IMR-90 (cell line): ENCODE measurements around the gene PCDHGB3. TPM values are rescaled to one million over a fixed set of nuclear protein-coding genes. Genes with fewer than 3 reads are reported as not detected.
A peak's percentile ranks its signal among the peaks of the same experiment; 100 is the strongest.

Experiments
- ATAC-seq: fragments of 200-7000 bp; cut with Tn5 transposase; 2 replicates; pipeline ENCODE4 v1.9.1; 2020; ENCODE audit warnings: low read depth, mild to moderate bottlenecking, moderate library complexity
- BruUV-seq: library from RNA; stranded (reverse); fragments of 400-500 nt; replicated peaks from 2 replicates; lab custom pipeline; 2021; lab: Mats Ljungman, UMichigan
- CTCF ChIA-PET: fragments of 300-600 bp; formaldehyde crosslinking; extraction: SDS; loops from one replicate; lab custom pipeline; 2021; ENCODE audit warnings: antibody characterized with exemption; lab: Yijun Ruan, JAX
- POLR2A ChIA-PET: fragments of 300-600 bp; sonication (Branson Sonifier 250); formaldehyde crosslinking; loops from one replicate; lab custom pipeline; 2022; ENCODE audit warnings: antibody characterized with exemption; ENCODE audit not compliant: unreplicated experiment; lab: Charles Lee
- DNase-seq: peaks from one replicate; pipeline ENCODE4 v3.0.0; 2013
- H2AFZ ChIP-seq: replicated peaks from 2 replicates; pipeline ENCODE3; 2013; ENCODE audit warnings: low read length, mild to moderate bottlenecking; ENCODE audit not compliant: poor library complexity
- H2AK5ac ChIP-seq: 2 replicates; pipeline ENCODE4 v1.6.1; 2013; ENCODE audit warnings: low read depth, low read length, inconsistent platforms
- H2AK9ac ChIP-seq: replicated peaks from 2 replicates; pipeline ENCODE3; 2013; ENCODE audit warnings: mild to moderate bottlenecking, low read depth, low read length, moderate library complexity; ENCODE audit not compliant: poor library complexity
- H2BK120ac ChIP-seq: 2 replicates; pipeline ENCODE4 v1.6.1; 2013; ENCODE audit warnings: low read depth, low read length, inconsistent platforms
- H2BK15ac ChIP-seq: 3 replicates; pipeline ENCODE4 v1.6.1; 2013; ENCODE audit warnings: low read depth, low read length, inconsistent platforms
- H2BK20ac ChIP-seq: 2 replicates; pipeline ENCODE4 v1.6.1; 2013; ENCODE audit warnings: low read depth, mild to moderate bottlenecking, inconsistent platforms, low read length, moderate library complexity
- H2BK5ac ChIP-seq: 2 replicates; pipeline ENCODE4 v1.6.1; 2013; ENCODE audit warnings: mild to moderate bottlenecking, low read depth, low read length, inconsistent platforms; ENCODE audit not compliant: poor library complexity, severe bottlenecking
- H3K14ac ChIP-seq: replicated peaks from 2 replicates; pipeline ENCODE4 v1.6.1; 2013; ENCODE audit warnings: low read depth, low read length, inconsistent platforms
- H3K18ac ChIP-seq: 2 replicates; pipeline ENCODE4 v1.6.1; 2013; ENCODE audit warnings: low read depth, low read length, control low read depth
- H3K23ac ChIP-seq: 2 replicates; pipeline ENCODE4 v1.6.1; 2013; ENCODE audit warnings: low read depth, low read length, inconsistent platforms
- H3K27ac ChIP-seq: 2 replicates; pipeline ENCODE4 v1.5.1; 2013; ENCODE audit warnings: mild to moderate bottlenecking, control low read depth, low read length; ENCODE audit not compliant: insufficient read depth
- H3K27me3 ChIP-seq: 2 replicates; pipeline ENCODE4 v1.6.1; 2013; ENCODE audit warnings: low read length; ENCODE audit not compliant: control insufficient read depth, insufficient read depth
- H3K36me3 ChIP-seq: 2 replicates; pipeline ENCODE4 v1.6.1; 2013; ENCODE audit warnings: low read length, mixed read lengths; ENCODE audit not compliant: control insufficient read depth, insufficient read depth
- H3K4ac ChIP-seq: 2 replicates; pipeline ENCODE4 v1.6.1; 2013; ENCODE audit warnings: low read depth, low read length, inconsistent platforms
- H3K4me1 ChIP-seq: 2 replicates; pipeline ENCODE4 v1.6.1; 2013; ENCODE audit warnings: low read length, mixed read lengths; ENCODE audit not compliant: control insufficient read depth, insufficient read depth
- H3K4me2 ChIP-seq: 2 replicates; pipeline ENCODE4 v1.6.1; 2013; ENCODE audit warnings: low read depth, mild to moderate bottlenecking, control low read depth, low read length, moderate library complexity
- H3K4me3 ChIP-seq: 2 replicates; pipeline ENCODE4 v1.5.1; 2013; ENCODE audit warnings: low read depth, mild to moderate bottlenecking, control low read depth, low read length, moderate library complexity; ENCODE audit not compliant: insufficient read depth
- H3K56ac ChIP-seq: 2 replicates; pipeline ENCODE4 v1.6.1; 2013; ENCODE audit warnings: low read length, inconsistent platforms; ENCODE audit not compliant: insufficient read depth; ENCODE audit errors: extremely low read depth
- H3K79me1 ChIP-seq, 2 experiments: 2 replicates each; pipeline ENCODE4 v1.6.1; 2013; ENCODE audit warnings: low read length in 2 of 2, inconsistent platforms in 1 of 2, low read depth in 1 of 2
- H3K9ac ChIP-seq: 2 replicates; pipeline ENCODE4 v1.6.1; 2013; ENCODE audit warnings: low read depth, low read length, control low read depth
- H3K9me1 ChIP-seq: 2 replicates; pipeline ENCODE4 v1.6.1; 2013; ENCODE audit warnings: low read length, inconsistent platforms; ENCODE audit not compliant: insufficient read depth
- H3K9me3 ChIP-seq: 2 replicates; pipeline ENCODE4 v1.6.1; 2013; ENCODE audit warnings: low read length; ENCODE audit not compliant: control insufficient read depth, insufficient read depth
- H4K20me1 ChIP-seq: 2 replicates; pipeline ENCODE4 v1.6.1; 2013; ENCODE audit warnings: low read length, inconsistent platforms; ENCODE audit not compliant: insufficient read depth
- H4K5ac ChIP-seq: 2 replicates; pipeline ENCODE4 v1.6.1; 2013; ENCODE audit warnings: mild to moderate bottlenecking, low read depth, low read length, control low read depth
- H4K8ac ChIP-seq, 2 experiments: 2 replicates each; pipeline ENCODE4 v1.6.1; 2013; ENCODE audit warnings: low read depth in 2 of 2, low read length in 2 of 2, control low read depth in 1 of 2, inconsistent platforms in 1 of 2
- H4K91ac ChIP-seq: 2 replicates; pipeline ENCODE4 v1.6.1; 2013; ENCODE audit warnings: low read depth, low read length, inconsistent platforms; ENCODE audit not compliant: insufficient read depth
- BHLHE40 ChIP-seq: fragments of 150-350 bp; IDR thresholded peaks from 2 replicates; pipeline ENCODE4 v1.6.1; 2016; ENCODE audit warnings: mild to moderate bottlenecking, low read depth, low read length
- CHD1 ChIP-seq: IDR thresholded peaks from 2 replicates; pipeline ENCODE4 v1.6.1; 2012; ENCODE audit warnings: low read depth, low read length, improper control_type of control experiment
- FOS ChIP-seq: fragments of 150-350 bp; IDR thresholded peaks from 2 replicates; pipeline ENCODE4 v1.6.1; 2016; ENCODE audit warnings: low read depth, low read length
- MAFK ChIP-seq: IDR thresholded peaks from 2 replicates; pipeline ENCODE4 v1.6.1; 2012; ENCODE audit warnings: low read depth, low read length, improper control_type of control experiment
- MAZ ChIP-seq: IDR thresholded peaks from 2 replicates; pipeline ENCODE4 v1.6.1; 2012; ENCODE audit warnings: low read depth, mild to moderate bottlenecking, low read length, improper control_type of control experiment, moderate library complexity, borderline replicate concordance
- RAD21 ChIP-seq: IDR thresholded peaks from 2 replicates; pipeline ENCODE4 v1.6.1; 2012; ENCODE audit warnings: low read length, improper control_type of control experiment
- SMC3 ChIP-seq: fragments of 150-350 bp; IDR thresholded peaks from 2 replicates; pipeline ENCODE4 v1.6.1; 2016; ENCODE audit warnings: low read depth, mild to moderate bottlenecking, antibody characterized with exemption, low read length, moderate library complexity
- USF2 ChIP-seq: fragments of 150-350 bp; IDR thresholded peaks from 2 replicates; pipeline ENCODE4 v1.6.1; 2017; ENCODE audit warnings: mild to moderate bottlenecking, antibody characterized with exemption, low read length, low read depth
- WGBS, 2 experiments: methylation state at CpG; one replicate each; pipeline versions ENCODE4 v1.1.5 to v1.1.7; 2013; ENCODE audit warnings: missing lambda C conversion rate in 2 of 2; ENCODE audit not compliant: insufficient read length in 1 of 2; ENCODE audit errors: extremely low coverage in 2 of 2; 5-methylcytosine and 5-hydroxymethylcytosine counted together
- dilution Hi-C: fragments of 300-500 bp; cut with HindIII; formaldehyde crosslinking; loops from one replicate; pipeline ENCODE4 v1.14.3; 2018; ENCODE audit warnings: low sequenced_read_pairs; ENCODE audit not compliant: unreplicated experiment
- in situ Hi-C: fragments of 300-500 bp; cut with MboI; formaldehyde crosslinking; loops from 3 replicates; pipeline ENCODE4 v1.14.3; 2019; ENCODE audit warnings: low sequenced_read_pairs, inconsistent platforms, mixed read lengths
- intact Hi-C: fragments of 100-400 bp; cut with micrococcal nuclease; formaldehyde crosslinking; loops from 2 replicates; pipeline ENCODE4 v1.10.0; 2022
- polyA plus RNA-seq, 3 experiments: library from polyadenylated mRNA; depleted of rRNA; stranded (reverse); fragments of >200 nt; gene quantifications; 2 replicates each; pipeline ENCODE4 v1.2.3, GENCODE V29; 2012; ENCODE audit warnings: low replicate concordance in 1 of 3
- total RNA-seq: library from RNA; depleted of rRNA; stranded (reverse); fragments of >200 nt; gene quantifications from 2 replicates; pipeline ENCODE4 v1.2.3, GENCODE V29; 2012
- TF ChIP-seq, protein P1 (sequence below): fragments of 150-350 bp; IDR thresholded peaks from 2 replicates; pipeline ENCODE4 v1.6.1; 2016; ENCODE audit warnings: low read depth, mild to moderate bottlenecking, low read length, moderate library complexity, borderline replicate concordance
- TF ChIP-seq, protein P2 (sequence below): conservative IDR thresholded peaks from 2 replicates; pipeline ENCODE4 v1.5.1; 2012; ENCODE audit warnings: mild to moderate bottlenecking, low read depth, low read length, improper control_type of control experiment

Gene PCDHGB3
- total and polyA plus RNA-seq, 2 of the 4 experiments (the other 2 are of a cell fraction) = 3.4 to 5.9 TPM

GRCh38 chr5:141412854-141413539 is 43.0 kb downstream of the PCDHGB3 start, which contains the start of gene PCDHGA10:
PCDHGA10 (plus strand) TSS chr5:141412987; CDS start chr5:141413176, 189 bp downstream.
- Histone ChIP-seq H2BK5ac (no peak within 1 kb of the TSS), H2AFZ (peak within 1 kb of the TSS; percentile 85), H3K79me1 (peaks cover 7 to 8% of the 10 kb centered on the region in 2 experiments; a peak in 2 of 4 replicates), H3K14ac (no peak within 1 kb of the TSS), H3K27me3 (no peaks in the 10 kb centered on the region), H3K9me1 (no peaks in the 10 kb centered on the region), H4K5ac (no peak within 1 kb of the TSS), H2BK20ac (no peak within 1 kb of the TSS), H3K36me3 (peaks cover 11% of the 10 kb centered on the region; the same call in 1 of the 2 replicates), H2AK9ac (peak within 1 kb of the TSS; percentile 23), H3K4me2 (peak within 1 kb of the TSS; percentile 72), H3K9me3 (peaks cover 50% of the 10 kb centered on the region), H3K9ac (peak within 1 kb of the TSS; percentile 62), H3K23ac (no peak within 1 kb of the TSS), H4K91ac (0 out of 2 replicates have a peak within 1 kb of the TSS, but pooled peaks have one; percentile 4), H3K4ac (no peak within 1 kb of the TSS), H4K20me1 (no peaks in the 10 kb centered on the region), H2AK5ac (no peak within 1 kb of the TSS), H3K27ac (peak within 1 kb of the TSS; percentile 65; the same call in 1 of the 2 replicates), H3K18ac (no peak within 1 kb of the TSS; the same call in 1 of the 2 replicates), H2BK15ac (no peak within 1 kb of the TSS), H3K56ac (peak within 1 kb of the TSS; percentile 28; the same call in 1 of the 2 replicates), H2BK120ac (no peak within 1 kb of the TSS), H4K8ac (peak within 1 kb of the TSS in 1 of 2 experiments; percentile 61; a peak in 2 of 4 replicates), H3K4me3 (peak within 1 kb of the TSS; percentile 55), H3K4me1 (no peaks in the 10 kb centered on the region)
- dilution Hi-C loops (no loop called here), in situ Hi-C loops (no loop called here), intact Hi-C loops (loop anchor here (1.0 to 5.0 kb wide), 2 partner anchors 86 to 111 kb away; no protein-coding TSS in a partner anchor)
- ChIA-PET POLR2A (interaction anchor here (0.7 kb wide), 1 partner anchor 145 kb away, joined by 4 read pairs; no protein-coding TSS in a partner anchor), CTCF (interaction anchor here (0.5 to 2.8 kb wide), 19 partner anchors 11 to 1084 kb away, joined by 3 to 25 read pairs (median 4); partner anchors contain the start of genes PCDHB11, PCDHGA1, PCDHGB5 and TAF7)
- DNase-seq (peak; percentile 80), ATAC-seq (peak; percentile 77)
- BruUV-seq = no TSS peak
- TF ChIP-seq FOS (no peak), RAD21 (peak; percentile 61), BHLHE40 (no peak), USF2 (no peak), SMC3 (peak; percentile 67), MAZ (no peak), CHD1 (no peak), MAFK (no peak)
- TF ChIP-seq, protein P1, sequence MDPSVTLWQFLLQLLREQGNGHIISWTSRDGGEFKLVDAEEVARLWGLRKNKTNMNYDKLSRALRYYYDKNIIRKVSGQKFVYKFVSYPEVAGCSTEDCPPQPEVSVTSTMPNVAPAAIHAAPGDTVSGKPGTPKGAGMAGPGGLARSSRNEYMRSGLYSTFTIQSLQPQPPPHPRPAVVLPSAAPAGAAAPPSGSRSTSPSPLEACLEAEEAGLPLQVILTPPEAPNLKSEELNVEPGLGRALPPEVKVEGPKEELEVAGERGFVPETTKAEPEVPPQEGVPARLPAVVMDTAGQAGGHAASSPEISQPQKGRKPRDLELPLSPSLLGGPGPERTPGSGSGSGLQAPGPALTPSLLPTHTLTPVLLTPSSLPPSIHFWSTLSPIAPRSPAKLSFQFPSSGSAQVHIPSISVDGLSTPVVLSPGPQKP = no peak
- TF ChIP-seq, protein P2, sequence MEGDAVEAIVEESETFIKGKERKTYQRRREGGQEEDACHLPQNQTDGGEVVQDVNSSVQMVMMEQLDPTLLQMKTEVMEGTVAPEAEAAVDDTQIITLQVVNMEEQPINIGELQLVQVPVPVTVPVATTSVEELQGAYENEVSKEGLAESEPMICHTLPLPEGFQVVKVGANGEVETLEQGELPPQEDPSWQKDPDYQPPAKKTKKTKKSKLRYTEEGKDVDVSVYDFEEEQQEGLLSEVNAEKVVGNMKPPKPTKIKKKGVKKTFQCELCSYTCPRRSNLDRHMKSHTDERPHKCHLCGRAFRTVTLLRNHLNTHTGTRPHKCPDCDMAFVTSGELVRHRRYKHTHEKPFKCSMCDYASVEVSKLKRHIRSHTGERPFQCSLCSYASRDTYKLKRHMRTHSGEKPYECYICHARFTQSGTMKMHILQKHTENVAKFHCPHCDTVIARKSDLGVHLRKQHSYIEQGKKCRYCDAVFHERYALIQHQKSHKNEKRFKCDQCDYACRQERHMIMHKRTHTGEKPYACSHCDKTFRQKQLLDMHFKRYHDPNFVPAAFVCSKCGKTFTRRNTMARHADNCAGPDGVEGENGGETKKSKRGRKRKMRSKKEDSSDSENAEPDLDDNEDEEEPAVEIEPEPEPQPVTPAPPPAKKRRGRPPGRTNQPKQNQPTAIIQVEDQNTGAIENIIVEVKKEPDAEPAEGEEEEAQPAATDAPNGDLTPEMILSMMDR = peak; percentile 70
- WGBS, 2 experiments = 26% methylated on average over 20 of the region's 31 CpGs; no CpG with 5 or more reads in 1 of the 2 experiments
